ENCODE data around the gene BHLHE23. TPM values are rescaled to one million over a fixed set of nuclear protein-coding genes. Genes with fewer than 3 reads are reported as not detected.

The BHLHE23 gene
- total and polyA plus RNA-seq, 5 donors from 2014 or later: not detected

DNA sequence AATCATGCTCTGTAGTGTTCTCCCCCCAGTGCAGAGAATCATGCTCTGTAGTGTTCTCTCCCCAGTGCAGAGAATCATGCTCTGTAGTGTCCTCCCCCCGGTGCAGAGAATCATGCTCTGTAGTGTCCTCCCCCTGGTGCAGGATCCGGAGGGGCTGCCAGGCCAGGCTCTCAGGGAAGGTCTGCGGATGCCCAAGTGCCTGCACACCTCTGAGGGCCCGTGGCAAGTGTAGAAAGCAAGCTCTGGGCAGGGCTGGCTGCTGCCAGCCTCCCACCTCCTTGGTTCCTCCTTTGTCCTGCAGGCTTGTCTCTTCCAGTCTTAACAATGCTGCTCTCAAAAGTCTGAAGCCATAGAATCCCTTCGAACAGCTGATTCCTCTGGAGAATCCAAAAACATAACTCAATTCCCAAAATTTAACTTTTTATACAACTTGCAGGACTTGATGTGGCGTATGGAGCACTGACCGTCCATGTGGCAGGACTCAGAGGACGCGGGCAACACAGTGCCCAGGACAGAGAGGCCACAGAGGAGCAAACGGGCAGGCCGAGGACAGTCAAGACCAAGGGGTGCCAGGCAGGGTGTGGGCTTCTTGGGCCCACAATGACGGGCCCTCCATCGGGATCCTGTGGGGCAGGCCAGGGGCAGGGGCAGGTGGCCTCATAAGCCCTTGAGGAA is 44.6 kb upstream of the BHLHE23 start:
- no peak for ATAC-seq (ENCODE audit: low read depth in 2 of 2)
- Histone ChIP-seq H3K36me3 (ENCODE audit: control insufficient read depth, insufficient read depth, low read length) (no peaks in the 10 kb centered on the region), H3K27ac (ENCODE audit: insufficient read depth, low read length, poor library complexity, severe bottlenecking) (no peak overlapping the region), H3K27me3 (ENCODE audit: control insufficient read depth, insufficient read depth, low read length) (no peaks in the 10 kb centered on the region), H3K4me1 (ENCODE audit: control insufficient read depth, insufficient read depth, low read length, poor library complexity, severe bottlenecking) (peaks cover under 1% of the 10 kb centered on the region), H3K9me3 (ENCODE audit: control insufficient read depth in 2 of 2, low read length in 2 of 2) (no peaks in the 10 kb centered on the region), H3K4me3 (ENCODE audit: low read depth, low read length) (no peak overlapping the region)
- H3K36me3 Mint-ChIP-seq: no peaks in the 10 kb centered on the region
- DNase-seq: no peak
- no peaks in the 10 kb centered on the region for H3K27me3 Mint-ChIP-seq
- no peak overlapping the region for H3K27ac Mint-ChIP-seq
- H3K4me1 Mint-ChIP-seq: no peaks in the 10 kb centered on the region
- H3K9me3 Mint-ChIP-seq: no peaks in the 10 kb centered on the region
- no peak overlapping the region for H3K4me3 Mint-ChIP-seq

DNA sequence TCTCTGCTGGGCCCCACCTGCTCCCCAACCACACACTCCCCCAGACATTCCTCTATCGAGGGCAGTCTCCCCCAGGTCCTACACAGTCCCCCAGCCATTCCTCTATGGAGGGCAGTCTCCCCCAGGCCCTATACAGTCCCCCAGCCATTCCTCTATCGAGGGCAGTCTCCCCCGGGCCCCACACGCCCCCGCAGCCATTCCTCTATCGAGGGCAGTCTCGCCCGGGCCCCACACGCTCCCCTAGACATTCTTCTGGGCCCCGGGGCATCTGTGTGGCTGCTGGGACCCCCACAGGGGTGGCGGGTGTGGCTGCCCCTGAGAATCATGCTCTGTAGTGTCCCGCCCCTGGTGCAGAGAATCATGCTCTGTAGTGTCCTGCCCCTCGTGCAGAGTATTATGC is 43.6 kb upstream of the BHLHE23 start:
- H3K4me3 Mint-ChIP-seq: peak overlapping the region in 1 of 4 donors; percentile 63
- Histone ChIP-seq H3K9me3 (ENCODE audit: control insufficient read depth in 2 of 2, low read length in 2 of 2) (no peaks in the 10 kb centered on the region), H3K27ac (ENCODE audit: insufficient read depth, low read length, poor library complexity, severe bottlenecking) (no peak overlapping the region), H3K4me3 (ENCODE audit: low read depth, low read length) (no peak overlapping the region), H3K27me3 (ENCODE audit: control insufficient read depth, insufficient read depth, low read length) (no peaks in the 10 kb centered on the region), H3K36me3 (ENCODE audit: control insufficient read depth, insufficient read depth, low read length) (no peaks in the 10 kb centered on the region), H3K4me1 (ENCODE audit: control insufficient read depth, insufficient read depth, low read length, poor library complexity, severe bottlenecking) (no peaks in the 10 kb centered on the region)
- H3K36me3 Mint-ChIP-seq: no peaks in the 10 kb centered on the region
- ATAC-seq (ENCODE audit: low read depth in 2 of 2) (no peak), DNase-seq (no peak)
- H3K9me3 Mint-ChIP-seq: no peaks in the 10 kb centered on the region
- H3K4me1 Mint-ChIP-seq: peaks cover 0 to 2% (median 0%) of the 10 kb centered on the region in 4 donors
- no peak overlapping the region for H3K27ac Mint-ChIP-seq
- H3K27me3 Mint-ChIP-seq: no peaks in the 10 kb centered on the region

DNA sequence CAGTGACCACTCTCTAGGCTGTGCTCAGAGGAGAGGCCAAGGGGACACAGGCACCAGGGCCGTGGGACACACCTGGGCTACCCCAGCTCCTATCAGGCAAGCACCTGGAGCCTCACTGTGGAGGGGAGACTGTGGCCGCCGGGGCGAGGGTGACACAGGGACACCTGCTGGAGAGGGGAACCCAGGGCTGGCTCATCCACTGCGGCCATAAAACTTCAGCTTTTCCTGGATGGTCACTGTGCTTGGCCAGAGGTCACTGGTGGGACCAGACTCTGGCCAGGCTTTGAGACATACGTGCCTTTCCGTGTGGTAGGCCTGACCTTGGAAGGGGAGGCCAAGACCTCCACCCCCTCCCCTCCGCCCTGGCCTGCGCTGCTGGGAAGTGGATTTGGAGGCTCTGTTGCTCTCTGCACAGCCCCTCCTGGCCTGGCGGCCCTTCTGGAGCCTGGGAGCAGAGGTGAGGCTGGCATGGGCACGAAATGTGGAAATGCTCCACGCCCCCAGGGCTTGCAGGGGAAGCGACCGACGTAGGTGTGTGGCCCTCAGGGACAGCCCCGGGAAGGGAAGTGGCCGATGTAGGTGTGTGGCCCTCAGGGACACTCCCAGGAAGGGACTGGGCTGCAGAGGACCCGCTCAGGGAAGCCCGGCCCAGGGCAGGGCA is 42.9 kb upstream of the BHLHE23 start:
- H3K27ac Mint-ChIP-seq: no peak overlapping the region
- no peak for ATAC-seq (ENCODE audit: low read depth in 2 of 2)

DNA sequence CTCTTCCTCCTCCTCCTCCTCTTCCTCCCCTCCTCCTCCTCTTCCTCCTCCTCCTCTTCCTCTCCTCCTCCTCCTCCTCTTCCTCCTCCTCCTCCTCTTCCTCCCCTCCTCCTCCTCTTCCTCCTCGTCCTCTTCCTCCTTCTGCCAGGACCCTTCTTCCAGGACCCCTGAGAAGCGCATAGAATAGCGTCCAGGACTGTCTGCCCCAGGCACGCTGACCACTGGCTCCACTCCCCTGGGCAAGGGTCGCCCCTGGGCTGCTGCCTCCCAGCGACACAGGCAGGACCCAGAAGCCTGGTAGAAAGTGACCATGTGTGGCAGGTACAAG is 42.4 kb upstream of the BHLHE23 start:
- H3K4me3 Mint-ChIP-seq: no peak overlapping the region
- H3K27me3 Mint-ChIP-seq: no peaks in the 10 kb centered on the region
- Histone ChIP-seq H3K27me3 (ENCODE audit: control insufficient read depth, insufficient read depth, low read length) (no peaks in the 10 kb centered on the region), H3K4me1 (ENCODE audit: control insufficient read depth, insufficient read depth, low read length, poor library complexity, severe bottlenecking) (no peaks in the 10 kb centered on the region), H3K4me3 (ENCODE audit: low read depth, low read length) (no peak overlapping the region), H3K9me3 (ENCODE audit: control insufficient read depth in 2 of 2, low read length in 2 of 2) (no peaks in the 10 kb centered on the region), H3K36me3 (ENCODE audit: control insufficient read depth, insufficient read depth, low read length) (no peaks in the 10 kb centered on the region), H3K27ac (ENCODE audit: insufficient read depth, low read length, poor library complexity, severe bottlenecking) (no peak overlapping the region)
- H3K4me1 Mint-ChIP-seq: peaks cover 0 to 2% (median 0%) of the 10 kb centered on the region in 4 donors
- DNase-seq (no peak), ATAC-seq (ENCODE audit: low read depth in 2 of 2) (no peak)
- no peaks in the 10 kb centered on the region for H3K36me3 Mint-ChIP-seq
- H3K27ac Mint-ChIP-seq: no peak overlapping the region
- H3K9me3 Mint-ChIP-seq: no peaks in the 10 kb centered on the region

More for the DNA sequence above, 42.9 kb upstream of the BHLHE23 start:
- Mint-ChIP-seq H3K36me3 (no peaks in the 10 kb centered on the region), H3K4me3 (no peak overlapping the region), H3K4me1 (peaks cover 0 to 2% (median 0%) of the 10 kb centered on the region in 4 donors), H3K9me3 (no peaks in the 10 kb centered on the region), H3K27me3 (no peaks in the 10 kb centered on the region)
- H3K36me3 ChIP-seq (ENCODE audit: control insufficient read depth, insufficient read depth, low read length): no peaks in the 10 kb centered on the region
- H3K9me3 ChIP-seq (ENCODE audit: control insufficient read depth in 2 of 2, low read length in 2 of 2): no peaks in the 10 kb centered on the region
- no peaks in the 10 kb centered on the region for H3K4me1 ChIP-seq (ENCODE audit: control insufficient read depth, insufficient read depth, low read length, poor library complexity, severe bottlenecking)
- H3K27me3 ChIP-seq (ENCODE audit: control insufficient read depth, insufficient read depth, low read length): no peaks in the 10 kb centered on the region
- DNase-seq: no peak
- no peak overlapping the region for H3K4me3 ChIP-seq (ENCODE audit: low read depth, low read length)
- no peak overlapping the region for H3K27ac ChIP-seq (ENCODE audit: insufficient read depth, low read length, poor library complexity, severe bottlenecking)

DNA sequence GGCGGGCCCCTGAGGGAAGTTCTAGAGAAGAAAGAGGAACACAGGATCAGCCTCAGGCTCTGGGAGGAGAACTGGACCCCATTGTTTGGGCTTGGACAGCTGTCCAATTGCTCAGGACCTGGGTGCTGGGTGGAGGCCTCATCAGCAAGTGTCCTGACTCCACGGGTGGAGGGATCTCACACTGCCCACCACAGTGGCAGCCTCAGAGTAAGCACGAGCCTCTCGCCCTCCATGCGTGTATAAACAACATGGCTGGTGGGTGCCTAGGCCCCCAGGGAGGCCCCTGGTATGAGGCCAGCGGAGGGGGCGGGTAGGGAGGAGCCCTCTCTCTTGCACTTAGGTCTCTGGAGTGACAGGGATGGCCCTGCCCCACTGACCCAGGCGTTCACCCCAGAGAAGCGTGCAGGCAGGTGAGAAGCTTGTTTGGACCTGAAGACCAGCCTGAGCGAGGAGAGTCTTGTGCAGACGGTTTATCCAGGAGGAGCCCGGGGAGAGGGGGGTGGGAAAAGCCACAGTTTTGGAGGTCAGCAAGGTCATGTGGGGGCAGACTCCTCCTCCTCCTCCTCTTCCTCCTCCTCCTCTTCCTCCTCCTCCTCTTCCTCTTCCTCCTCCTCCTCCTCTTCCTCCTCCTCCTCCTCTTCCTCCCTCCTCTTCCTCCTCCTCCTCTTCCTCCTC is 41.9 kb upstream of the BHLHE23 start:
- H3K4me1 Mint-ChIP-seq: peaks cover 0 to 2% (median 0%) of the 10 kb centered on the region in 4 donors
- no peaks in the 10 kb centered on the region for H3K4me1 ChIP-seq (ENCODE audit: control insufficient read depth, insufficient read depth, low read length, poor library complexity, severe bottlenecking)
- no peaks in the 10 kb centered on the region for H3K36me3 Mint-ChIP-seq
- no peaks in the 10 kb centered on the region for H3K9me3 ChIP-seq (ENCODE audit: control insufficient read depth in 2 of 2, low read length in 2 of 2)
- H3K4me3 ChIP-seq (ENCODE audit: low read depth, low read length): no peak overlapping the region
- ATAC-seq (ENCODE audit: low read depth in 2 of 2) (no peak), DNase-seq (no peak)
- H3K36me3 ChIP-seq (ENCODE audit: control insufficient read depth, insufficient read depth, low read length): no peaks in the 10 kb centered on the region
- H3K27ac Mint-ChIP-seq: no peak overlapping the region
- no peak overlapping the region for H3K4me3 Mint-ChIP-seq
- H3K9me3 Mint-ChIP-seq: no peaks in the 10 kb centered on the region
- H3K27me3 Mint-ChIP-seq: no peaks in the 10 kb centered on the region
- no peak overlapping the region for H3K27ac ChIP-seq (ENCODE audit: insufficient read depth, low read length, poor library complexity, severe bottlenecking)
- H3K27me3 ChIP-seq (ENCODE audit: control insufficient read depth, insufficient read depth, low read length): no peaks in the 10 kb centered on the region

DNA sequence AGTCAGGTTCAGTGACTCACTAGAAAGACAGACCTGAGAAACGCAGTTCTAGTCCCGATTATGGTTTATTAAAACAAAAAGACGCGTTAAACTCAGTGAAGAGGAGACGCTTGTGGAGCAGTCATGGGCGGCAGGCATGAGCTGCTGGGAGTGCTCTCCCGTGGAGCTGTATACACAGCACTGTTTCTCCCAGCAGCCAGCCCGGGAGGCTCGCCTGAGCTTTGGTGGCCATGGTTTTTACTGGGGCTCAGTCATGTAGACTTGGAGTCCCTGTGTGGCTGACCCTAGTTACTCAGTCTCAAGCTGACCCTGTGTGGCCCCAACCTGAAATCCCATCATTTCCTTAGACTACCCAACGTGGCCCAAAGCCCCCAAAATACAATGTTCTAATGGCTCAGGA is 41.2 kb upstream of the BHLHE23 start:
- H3K4me1 Mint-ChIP-seq: peaks cover 0 to 2% (median 0%) of the 10 kb centered on the region in 4 donors
- no peak for DNase-seq
- no peaks in the 10 kb centered on the region for H3K36me3 ChIP-seq (ENCODE audit: control insufficient read depth, insufficient read depth, low read length)
- H3K36me3 Mint-ChIP-seq: no peaks in the 10 kb centered on the region
- H3K27ac ChIP-seq (ENCODE audit: insufficient read depth, low read length, poor library complexity, severe bottlenecking): no peak overlapping the region
- no peaks in the 10 kb centered on the region for H3K27me3 ChIP-seq (ENCODE audit: control insufficient read depth, insufficient read depth, low read length)
- no peaks in the 10 kb centered on the region for H3K4me1 ChIP-seq (ENCODE audit: control insufficient read depth, insufficient read depth, low read length, poor library complexity, severe bottlenecking)
- no peaks in the 10 kb centered on the region for H3K9me3 Mint-ChIP-seq
- H3K27ac Mint-ChIP-seq: no peak overlapping the region
- no peak overlapping the region for H3K4me3 ChIP-seq (ENCODE audit: low read depth, low read length)
- ATAC-seq (ENCODE audit: low read depth in 2 of 2): no peak
- H3K27me3 Mint-ChIP-seq: no peaks in the 10 kb centered on the region
- H3K4me3 Mint-ChIP-seq: no peak overlapping the region
- H3K9me3 ChIP-seq (ENCODE audit: control insufficient read depth in 2 of 2, low read length in 2 of 2): no peaks in the 10 kb centered on the region

DNA sequence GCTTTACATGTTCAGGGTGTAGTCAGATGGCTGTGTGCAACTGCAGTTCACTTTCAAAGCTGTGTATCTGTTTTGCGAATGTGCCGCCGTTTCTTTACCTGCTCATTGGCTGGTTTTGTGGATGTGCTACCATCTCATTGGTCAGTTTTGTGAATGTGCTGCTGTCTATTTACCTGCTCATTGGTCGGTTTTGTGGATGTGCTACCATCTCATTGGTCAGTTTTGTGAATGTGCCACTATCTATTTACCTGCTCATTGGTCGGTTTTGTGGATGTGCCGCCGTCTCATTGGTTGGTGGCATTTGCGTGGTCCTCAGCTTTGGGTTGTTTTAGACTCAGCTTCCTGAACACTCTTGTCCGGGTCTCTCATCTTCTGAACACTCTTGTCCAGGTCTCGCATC is 40.5 kb upstream of the BHLHE23 start:
- Mint-ChIP-seq H3K27ac (no peak overlapping the region), H3K36me3 (no peaks in the 10 kb centered on the region), H3K27me3 (peaks cover 2% of the 10 kb centered on the region), H3K9me3 (peaks cover 0 to 1% (median 0%) of the 10 kb centered on the region in 7 donors), H3K4me3 (no peak overlapping the region), H3K4me1 (peaks cover 0 to 2% (median 0%) of the 10 kb centered on the region in 4 donors)
- no peak overlapping the region for H3K27ac ChIP-seq (ENCODE audit: insufficient read depth, low read length, poor library complexity, severe bottlenecking)
- H3K27me3 ChIP-seq (ENCODE audit: control insufficient read depth, insufficient read depth, low read length): peaks cover 3% of the 10 kb centered on the region
- no peak for ATAC-seq (ENCODE audit: low read depth in 2 of 2)
- no peaks in the 10 kb centered on the region for H3K9me3 ChIP-seq (ENCODE audit: control insufficient read depth in 2 of 2, low read length in 2 of 2)
- H3K36me3 ChIP-seq (ENCODE audit: control insufficient read depth, insufficient read depth, low read length): no peaks in the 10 kb centered on the region
- no peak overlapping the region for H3K4me3 ChIP-seq (ENCODE audit: low read depth, low read length)
- DNase-seq: no peak
- no peaks in the 10 kb centered on the region for H3K4me1 ChIP-seq (ENCODE audit: control insufficient read depth, insufficient read depth, low read length, poor library complexity, severe bottlenecking)
